ENCODE measurements around the gene GMCL2. TPM values are rescaled to one million over a fixed set of nuclear protein-coding genes. Genes with fewer than 3 reads are reported as not detected.

Gene GMCL2
- polyA plus RNA-seq, 1 of the 3 experiments (the other 2 are of a cell fraction) = not detected

- Histone ChIP-seq H3K9me3 (no peaks in the 10 kb centered on the region), H3K4me1 (ENCODE audit: control insufficient read depth in 1 of 2, insufficient read depth in 2 of 2, low read depth in 1 of 2, low read length in 1 of 2) (peaks cover 14 to 33% of the 10 kb centered on the region in 2 experiments), H3K36me3 (replicated peaks in 1 of 2; ENCODE audit: control insufficient read depth in 1 of 2, insufficient read depth in 2 of 2, low read length in 1 of 2) (peaks cover 45 to 85% of the 10 kb centered on the region in 2 experiments), H3K27ac (ENCODE audit: low read depth in 2 of 2, low read length in 1 of 2) (no peak overlapping the region; a peak in 1 of 4 replicates), H3F3A (replicated peaks; ENCODE audit: insufficient read depth) (peaks cover 7% of the 10 kb centered on the region), H3K4me2 (no peak overlapping the region), H4K20me1 (ENCODE audit: insufficient read depth) (peaks cover 86% of the 10 kb centered on the region), H3K9me2 (no peaks in the 10 kb centered on the region), H2AFZ (ENCODE audit: low read depth) (no peak overlapping the region), H3K27me3 (ENCODE audit: insufficient read depth) (no peaks in the 10 kb centered on the region), H3K4me3 (ENCODE audit: low read depth in 2 of 2, low read length in 1 of 2) (no peak overlapping the region), H3K9ac (no peak overlapping the region), H3K79me2 (ENCODE audit: insufficient read depth) (peaks cover 82% of the 10 kb centered on the region)
- no peak for DNase-seq
- ChIA-PET POLR2A (no interaction called here), CTCF (interaction anchor here (0.6 to 0.9 kb wide), 2 partner anchors 20 to 25 kb away, joined by 3 read pairs; no protein-coding TSS in a partner anchor)
- 97% methylated on average over 8 of the region's 8 CpGs for WGBS (ENCODE audit: low lambda C conversion rate)
- TF ChIP-seq MEF2A (IDR thresholded peaks at IDR 0.05; ENCODE audit: borderline replicate concordance, low read depth) (no peak), MXI1 (IDR thresholded peaks at IDR 0.05; ENCODE audit: low read depth, low read length) (no peak), TAF1 (IDR thresholded peaks at IDR 0.05; ENCODE audit: borderline replicate concordance, low read depth, low read length) (no peak), CHD2 (IDR thresholded peaks at IDR 0.05; ENCODE audit: low read length, partially characterized antibody) (no peak), POLR2AphosphoS5 (IDR thresholded peaks at IDR 0.05; ENCODE audit: low read depth, low read length) (no peak), RXRA (IDR thresholded peaks at IDR 0.05; ENCODE audit: borderline replicate concordance, low read depth) (no peak), NFIC (IDR thresholded peaks at IDR 0.05; ENCODE audit: borderline replicate concordance) (no peak), PBX3 (IDR thresholded peaks at IDR 0.05) (no peak), TCF12 (IDR thresholded peaks at IDR 0.05) (no peak), CTCF (IDR thresholded peaks at IDR 0.05) (no peak), MAX (IDR thresholded peaks at IDR 0.05; ENCODE audit: low read depth) (no peak), FOXJ3 (CRISPR knock-in tag; IDR thresholded peaks at IDR 0.05) (no peak), RCOR1 (IDR thresholded peaks at IDR 0.05; ENCODE audit: low read length) (no peak), SMC3 (IDR thresholded peaks at IDR 0.05; ENCODE audit: low read depth, low read length) (no peak)
- TF ChIP-seq, protein P1, sequence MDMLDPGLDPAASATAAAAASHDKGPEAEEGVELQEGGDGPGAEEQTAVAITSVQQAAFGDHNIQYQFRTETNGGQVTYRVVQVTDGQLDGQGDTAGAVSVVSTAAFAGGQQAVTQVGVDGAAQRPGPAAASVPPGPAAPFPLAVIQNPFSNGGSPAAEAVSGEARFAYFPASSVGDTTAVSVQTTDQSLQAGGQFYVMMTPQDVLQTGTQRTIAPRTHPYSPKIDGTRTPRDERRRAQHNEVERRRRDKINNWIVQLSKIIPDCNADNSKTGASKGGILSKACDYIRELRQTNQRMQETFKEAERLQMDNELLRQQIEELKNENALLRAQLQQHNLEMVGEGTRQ (IDR thresholded peaks at IDR 0.05; ENCODE audit: borderline replicate concordance, low read depth, low read length) = no peak
- TF ChIP-seq, protein P2, sequence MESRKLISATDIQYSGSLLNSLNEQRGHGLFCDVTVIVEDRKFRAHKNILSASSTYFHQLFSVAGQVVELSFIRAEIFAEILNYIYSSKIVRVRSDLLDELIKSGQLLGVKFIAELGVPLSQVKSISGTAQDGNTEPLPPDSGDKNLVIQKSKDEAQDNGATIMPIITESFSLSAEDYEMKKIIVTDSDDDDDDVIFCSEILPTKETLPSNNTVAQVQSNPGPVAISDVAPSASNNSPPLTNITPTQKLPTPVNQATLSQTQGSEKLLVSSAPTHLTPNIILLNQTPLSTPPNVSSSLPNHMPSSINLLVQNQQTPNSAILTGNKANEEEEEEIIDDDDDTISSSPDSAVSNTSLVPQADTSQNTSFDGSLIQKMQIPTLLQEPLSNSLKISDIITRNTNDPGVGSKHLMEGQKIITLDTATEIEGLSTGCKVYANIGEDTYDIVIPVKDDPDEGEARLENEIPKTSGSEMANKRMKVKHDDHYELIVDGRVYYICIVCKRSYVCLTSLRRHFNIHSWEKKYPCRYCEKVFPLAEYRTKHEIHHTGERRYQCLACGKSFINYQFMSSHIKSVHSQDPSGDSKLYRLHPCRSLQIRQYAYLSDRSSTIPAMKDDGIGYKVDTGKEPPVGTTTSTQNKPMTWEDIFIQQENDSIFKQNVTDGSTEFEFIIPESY (IDR thresholded peaks at IDR 0.05; ENCODE audit: borderline replicate concordance, low read depth) = no peak
Observed at GRCh38 chr5:178209334-178210072, 22.3 kb upstream of the GMCL2 start.
